AG09309 (cell line): ENCODE results near the gene EXOC1.

ENCODE experiments used
- DNase-seq: peaks from one replicate; pipeline ENCODE4 v3.0.0-alpha.2; 2010; ENCODE audit warnings: low read depth
- H3K4me3 ChIP-seq: 2 replicates; pipeline ENCODE4 v1.5.1; 2011; ENCODE audit warnings: mild to moderate bottlenecking, low read depth, low read length, moderate library complexity; ENCODE audit not compliant: control insufficient read depth
- CTCF ChIP-seq: IDR thresholded peaks from 2 replicates; pipeline ENCODE4 v1.5.1; 2011; ENCODE audit warnings: mild to moderate bottlenecking, low read depth, low read length, inconsistent platforms; ENCODE audit not compliant: insufficient read depth, control insufficient read depth; ENCODE audit errors: missing control alignments

EXOC1 gene

GRCh38 chr4:55949482-55949802 is 96.0 kb downstream of the EXOC1 start:
- no peak for DNase-seq
- no peak for TF ChIP-seq CTCF
- peak overlapping the region; percentile 57 for H3K4me3 ChIP-seq

GRCh38 chr4:55951191-55951922 is 97.9 kb downstream of the EXOC1 start:
- no peak overlapping the region for H3K4me3 ChIP-seq
- no peak for TF ChIP-seq CTCF
- no peak for DNase-seq
